SW480 (cell line): ENCODE data around the gene ZNF334.

ENCODE experiments used
- DNase-seq: peaks from one replicate; pipeline ENCODE4 v3.0.0-alpha.2; 2016; ENCODE audit warnings: low spot score

The ZNF334 gene

GRCh38 chr20:46545827-46546138, 32.4 kb upstream of the ZNF334 start:
- no peak for DNase-seq

GRCh38 chr20:46545077-46545826, 31.9 kb upstream of the ZNF334 start:
- DNase-seq, result no peak

- DNase-seq, result no peak
Measured at GRCh38 chr20:46544576-46544975, 31.2 kb upstream of the ZNF334 start.

- DNase-seq, result no peak
Measured at GRCh38 chr20:46543959-46544358, 30.6 kb upstream of the ZNF334 start.

- no peak for DNase-seq
Measured at GRCh38 chr20:46543033-46543432, 29.7 kb upstream of the ZNF334 start.

- DNase-seq, result no peak
Measured at GRCh38 chr20:46541229-46541935, 28.0 kb upstream of the ZNF334 start.

- DNase-seq, result no peak
Measured at GRCh38 chr20:46539113-46539512, 25.8 kb upstream of the ZNF334 start.

GRCh38 chr20:46530640-46531039, 17.3 kb upstream of the ZNF334 start:
- DNase-seq, result no peak

- peak; percentile 17 for DNase-seq
Measured at GRCh38 chr20:46523696-46524328, 10.5 kb upstream of the ZNF334 start.

- no peak for DNase-seq
Measured at GRCh38 chr20:46523108-46523507, 9.7 kb upstream of the ZNF334 start.

- DNase-seq, result peak; percentile 73
Measured at GRCh38 chr20:46520976-46521579, 7.7 kb upstream of the ZNF334 start.

GRCh38 chr20:46520540-46520939, 7.2 kb upstream of the ZNF334 start:
- no peak for DNase-seq

GRCh38 chr20:46519471-46520068, 6.2 kb upstream of the ZNF334 start:
- DNase-seq, result no peak

GRCh38 chr20:46509523-46509922, 3.8 kb downstream of the ZNF334 start:
- DNase-seq, result no peak

GRCh38 chr20:46507760-46508407, 5.5 kb downstream of the ZNF334 start:
- DNase-seq, result no peak

GRCh38 chr20:46505506-46505905, 7.9 kb downstream of the ZNF334 start:
- DNase-seq, result no peak

GRCh38 chr20:46501961-46502360, 11.4 kb downstream of the ZNF334 start:
- no peak for DNase-seq

- no peak for DNase-seq
Measured at GRCh38 chr20:46501337-46501942, 11.9 kb downstream of the ZNF334 start.

GRCh38 chr20:46494077-46494476, 19.3 kb downstream of the ZNF334 start:
- no peak for DNase-seq

- DNase-seq, result no peak
Measured at GRCh38 chr20:46491354-46491753, 22.0 kb downstream of the ZNF334 start.

- DNase-seq, result no peak
Measured at GRCh38 chr20:46488451-46488850, 24.9 kb downstream of the ZNF334 start.

- no peak for DNase-seq
Measured at GRCh38 chr20:46487628-46488027, 25.7 kb downstream of the ZNF334 start.
